OCI-LY1 (cell line): ENCODE measurements around the gene HSD17B14.

ENCODE experiments used
- H2AFZ ChIP-seq: fragments of 200-600 bp; sonication (generic), shearing (Covaris generic); 2 replicates; pipeline ENCODE4 v1.6.0; 2014; ENCODE audit warnings: antibody characterized with exemption, mild to moderate bottlenecking, low read length
- H3F3A ChIP-seq: fragments of 200-600 bp; sonication (generic), shearing (Covaris generic); 2 replicates; pipeline ENCODE4 v1.6.0; 2014; ENCODE audit warnings: mild to moderate bottlenecking, antibody characterized with exemption, low read length, moderate library complexity; ENCODE audit not compliant: insufficient read depth
- H3K27ac ChIP-seq: fragments of 200-600 bp; sonication (generic); 2 replicates; pipeline ENCODE4 v1.5.1; 2014; ENCODE audit warnings: low read length, mixed run types, mild to moderate bottlenecking, low read depth; ENCODE audit not compliant: poor library complexity, severe bottlenecking
- H3K27me3 ChIP-seq: fragments of 200-600 bp; sonication (generic); 2 replicates; pipeline ENCODE4 v1.6.0; 2014; ENCODE audit warnings: antibody characterized with exemption, mild to moderate bottlenecking, low read length, moderate library complexity; ENCODE audit not compliant: insufficient read depth
- H3K36me3 ChIP-seq: fragments of 200-600 bp; sonication (generic); 2 replicates; pipeline ENCODE4 v1.6.1; 2014; ENCODE audit warnings: mild to moderate bottlenecking, antibody characterized with exemption, low read length, moderate library complexity, mixed read lengths; ENCODE audit not compliant: insufficient read depth
- H3K4me1 ChIP-seq: fragments of 200-600 bp; sonication (generic); 2 replicates; pipeline ENCODE4 v1.5.1; 2014; ENCODE audit warnings: mild to moderate bottlenecking, low read length, moderate library complexity; ENCODE audit not compliant: insufficient read depth, severe bottlenecking
- H3K4me2 ChIP-seq: fragments of 200-600 bp; sonication (generic), shearing (Covaris generic); 2 replicates; pipeline ENCODE4 v1.6.1; 2014; ENCODE audit warnings: low read length
- H3K4me3 ChIP-seq: fragments of 200-600 bp; sonication (generic); 2 replicates; pipeline ENCODE4 v1.5.1; 2014; ENCODE audit warnings: low read length, low read depth, mild to moderate bottlenecking, mixed read lengths; ENCODE audit not compliant: poor library complexity, severe bottlenecking
- H3K79me2 ChIP-seq: fragments of 200-600 bp; shearing (Covaris generic); 2 replicates; pipeline ENCODE4 v1.6.1; 2016; ENCODE audit warnings: mixed run types, low read length, mixed read lengths; ENCODE audit not compliant: insufficient read depth
- H3K9ac ChIP-seq: fragments of 200-600 bp; sonication (generic), shearing (Covaris generic); 2 replicates; pipeline ENCODE4 v1.6.1; 2014; ENCODE audit warnings: mild to moderate bottlenecking, low read length, mixed read lengths
- H3K9me2 ChIP-seq: fragments of 200-600 bp; sonication (generic), shearing (Covaris generic); 2 replicates; pipeline ENCODE4 v1.6.1; 2014; ENCODE audit warnings: low read depth, mild to moderate bottlenecking, low read length, mixed read lengths
- H3K9me3 ChIP-seq: fragments of 200-600 bp; shearing (Covaris generic); 2 replicates; pipeline ENCODE4 v1.6.1; 2014; ENCODE audit warnings: low read length, mixed read lengths
- H4K20me1 ChIP-seq: fragments of 200-600 bp; sonication (generic), shearing (Covaris generic); 2 replicates; pipeline ENCODE4 v1.6.0; 2016; ENCODE audit warnings: mild to moderate bottlenecking, low read length; ENCODE audit not compliant: insufficient read depth
- EZH2 ChIP-seq: fragments of 200-600 bp; sonication (generic), shearing (Covaris generic); IDR thresholded peaks from 2 replicates; pipeline ENCODE4 v1.8.0; 2017; ENCODE audit warnings: borderline replicate concordance, mixed run types, mild to moderate bottlenecking, antibody characterized with exemption, low read length, moderate library complexity, mixed read lengths
- TF ChIP-seq, protein P1 (sequence below): fragments of 200-600 bp; sonication (generic), shearing (Covaris generic); IDR thresholded peaks from 2 replicates; pipeline ENCODE4 v1.5.1; 2017; ENCODE audit warnings: mild to moderate bottlenecking, antibody characterized with exemption, low read length, moderate library complexity, mixed read lengths

HSD17B14 gene

DNA sequence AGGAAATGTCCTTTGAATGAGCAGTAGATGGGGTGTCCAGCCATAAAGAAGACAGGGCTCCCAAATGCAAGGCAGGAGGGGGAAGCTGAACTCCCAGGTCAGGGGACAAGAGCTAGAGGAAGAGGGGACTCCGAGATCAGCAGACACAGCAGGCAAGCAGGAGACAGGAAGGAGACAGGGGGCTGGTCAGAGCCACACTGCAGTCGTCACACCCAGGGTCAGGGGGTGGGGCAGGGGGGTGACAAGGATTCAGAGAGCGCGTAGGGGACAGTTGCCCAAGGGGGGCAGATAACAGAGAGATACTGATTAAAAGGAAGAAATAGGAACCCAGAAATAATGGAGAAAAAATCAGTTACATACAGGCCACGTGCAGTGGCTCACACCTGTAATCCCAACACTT lies 3.2 kb downstream of the HSD17B14 start:
- Histone ChIP-seq H3K4me2 (no peak overlapping the region), H3K4me1 (peaks cover 18% of the 10 kb centered on the region), H3K36me3 (no peaks in the 10 kb centered on the region), H3F3A (no peaks in the 10 kb centered on the region), H3K9me2 (no peaks in the 10 kb centered on the region), H3K27ac (no peak overlapping the region), H4K20me1 (no peaks in the 10 kb centered on the region), H3K4me3 (no peak overlapping the region), H3K9ac (no peak overlapping the region), H3K27me3 (no peaks in the 10 kb centered on the region), H2AFZ (no peak overlapping the region), H3K79me2 (no peaks in the 10 kb centered on the region), H3K9me3 (no peaks in the 10 kb centered on the region)
- TF ChIP-seq EZH2, result no peak
- TF ChIP-seq, protein P1, sequence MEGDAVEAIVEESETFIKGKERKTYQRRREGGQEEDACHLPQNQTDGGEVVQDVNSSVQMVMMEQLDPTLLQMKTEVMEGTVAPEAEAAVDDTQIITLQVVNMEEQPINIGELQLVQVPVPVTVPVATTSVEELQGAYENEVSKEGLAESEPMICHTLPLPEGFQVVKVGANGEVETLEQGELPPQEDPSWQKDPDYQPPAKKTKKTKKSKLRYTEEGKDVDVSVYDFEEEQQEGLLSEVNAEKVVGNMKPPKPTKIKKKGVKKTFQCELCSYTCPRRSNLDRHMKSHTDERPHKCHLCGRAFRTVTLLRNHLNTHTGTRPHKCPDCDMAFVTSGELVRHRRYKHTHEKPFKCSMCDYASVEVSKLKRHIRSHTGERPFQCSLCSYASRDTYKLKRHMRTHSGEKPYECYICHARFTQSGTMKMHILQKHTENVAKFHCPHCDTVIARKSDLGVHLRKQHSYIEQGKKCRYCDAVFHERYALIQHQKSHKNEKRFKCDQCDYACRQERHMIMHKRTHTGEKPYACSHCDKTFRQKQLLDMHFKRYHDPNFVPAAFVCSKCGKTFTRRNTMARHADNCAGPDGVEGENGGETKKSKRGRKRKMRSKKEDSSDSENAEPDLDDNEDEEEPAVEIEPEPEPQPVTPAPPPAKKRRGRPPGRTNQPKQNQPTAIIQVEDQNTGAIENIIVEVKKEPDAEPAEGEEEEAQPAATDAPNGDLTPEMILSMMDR, result no peak

DNA sequence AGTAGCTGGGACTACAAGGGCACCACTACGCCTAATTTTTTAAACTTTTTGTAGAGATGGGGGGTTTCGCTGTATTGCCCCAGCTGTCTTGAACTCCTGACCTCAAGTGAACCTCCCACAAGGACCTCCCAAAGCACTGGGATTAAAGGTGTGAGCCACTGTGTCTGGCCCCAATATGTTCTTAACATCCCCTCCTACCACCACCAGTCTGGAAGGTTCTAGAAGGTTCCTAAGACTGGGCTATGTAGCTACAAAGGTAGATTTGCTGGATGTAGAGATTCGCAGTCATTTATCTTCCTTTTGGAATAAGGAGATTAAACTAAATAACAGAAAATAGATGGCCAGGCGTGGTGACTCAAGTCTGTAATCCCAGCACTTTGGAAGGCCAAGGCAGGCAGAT lies 5.3 kb downstream of the HSD17B14 start:
- no peak overlapping the region for H3K27ac ChIP-seq
- no peaks in the 10 kb centered on the region for H3K27me3 ChIP-seq
- no peaks in the 10 kb centered on the region for H3F3A ChIP-seq
- peaks cover 2% of the 10 kb centered on the region for H3K4me1 ChIP-seq
- H3K79me2 ChIP-seq, result no peaks in the 10 kb centered on the region
- no peak overlapping the region for H3K9ac ChIP-seq
- H3K4me3 ChIP-seq, result no peak overlapping the region
- no peak overlapping the region for H2AFZ ChIP-seq
- no peaks in the 10 kb centered on the region for H3K9me2 ChIP-seq
- H3K36me3 ChIP-seq, result no peaks in the 10 kb centered on the region
- H3K9me3 ChIP-seq, result no peaks in the 10 kb centered on the region
- no peaks in the 10 kb centered on the region for H4K20me1 ChIP-seq
- H3K4me2 ChIP-seq, result no peak overlapping the region
- no peak for TF ChIP-seq EZH2
- TF ChIP-seq, protein P1, result no peak

DNA sequence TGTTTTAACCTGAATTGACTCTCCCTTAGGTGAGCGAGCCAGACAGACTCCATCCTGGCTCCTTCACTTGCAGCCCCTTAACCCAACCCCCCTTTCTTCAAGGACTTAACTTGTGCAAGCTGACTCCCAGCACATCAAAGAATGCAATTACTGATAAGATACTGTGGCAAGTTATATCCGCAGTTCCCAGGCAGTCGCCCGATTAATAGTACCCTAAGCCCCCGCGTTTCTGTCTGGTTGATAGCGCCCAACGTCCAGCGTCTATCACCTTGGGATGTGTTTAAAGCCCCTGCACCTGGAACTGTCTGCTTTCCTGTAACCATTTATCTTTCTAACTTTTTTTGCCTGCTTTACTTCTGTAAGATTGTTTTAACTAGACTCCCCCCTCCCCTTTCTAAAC lies 6.2 kb downstream of the HSD17B14 start:
- Histone ChIP-seq H3F3A (no peaks in the 10 kb centered on the region), H3K9me2 (no peaks in the 10 kb centered on the region), H3K4me1 (no peaks in the 10 kb centered on the region), H3K4me2 (no peak overlapping the region), H3K79me2 (no peaks in the 10 kb centered on the region), H3K9me3 (no peaks in the 10 kb centered on the region), H3K9ac (no peak overlapping the region), H3K36me3 (no peaks in the 10 kb centered on the region), H2AFZ (no peak overlapping the region), H3K27me3 (no peaks in the 10 kb centered on the region), H4K20me1 (no peaks in the 10 kb centered on the region), H3K27ac (no peak overlapping the region), H3K4me3 (no peak overlapping the region)
- TF ChIP-seq, protein P1, result no peak
- no peak for TF ChIP-seq EZH2
